HG03442 (cell line): ENCODE results near the gene LRRC37B.
"Not testable (repeated sequence)": the region's sequence is repeated elsewhere in the genome, so short reads cannot be mapped to it uniquely, and the experiment has no call there.

Source experiments
- ATAC-seq: cut with Tn5 transposase; IDR thresholded peaks from one replicate; pipeline ENCODE4 v1.9.1; 2021; ENCODE audit warnings: mild to moderate bottlenecking, moderate library complexity; ENCODE audit not compliant: unreplicated experiment

LRRC37B gene

DNA sequence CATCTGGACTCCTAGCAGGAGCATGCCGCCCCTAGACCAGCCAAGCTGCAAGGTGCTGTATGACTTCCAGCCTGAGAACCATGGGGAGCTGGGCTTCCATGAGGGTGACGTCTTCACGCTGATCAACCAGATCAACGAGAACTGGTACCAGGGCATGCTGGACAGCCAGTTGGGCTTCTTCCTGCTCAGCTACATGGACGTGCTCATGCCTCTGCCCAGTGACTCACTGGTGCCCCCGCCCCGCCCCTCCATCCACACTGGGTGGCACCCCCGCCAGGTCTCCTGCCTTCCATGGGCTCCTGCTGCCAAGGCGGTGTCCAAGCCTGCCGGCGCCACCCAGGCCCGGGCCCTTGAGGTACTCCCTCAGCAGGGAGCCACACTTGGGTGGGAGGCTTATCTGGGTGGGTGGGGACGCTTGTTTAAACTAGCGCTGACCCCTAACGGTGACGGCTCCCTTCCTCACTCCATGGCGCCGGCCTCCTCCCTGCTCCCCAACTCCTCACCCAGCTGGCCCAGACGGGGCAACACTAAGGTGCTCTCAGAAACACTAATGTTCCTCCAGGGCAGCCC lies 34.2 kb downstream of the LRRC37B start:
- ATAC-seq = not testable (repeated sequence)

GRCh38 chr17:32042266-32042665 lies 35.1 kb downstream of the LRRC37B start:
- not testable (repeated sequence) for ATAC-seq

DNA sequence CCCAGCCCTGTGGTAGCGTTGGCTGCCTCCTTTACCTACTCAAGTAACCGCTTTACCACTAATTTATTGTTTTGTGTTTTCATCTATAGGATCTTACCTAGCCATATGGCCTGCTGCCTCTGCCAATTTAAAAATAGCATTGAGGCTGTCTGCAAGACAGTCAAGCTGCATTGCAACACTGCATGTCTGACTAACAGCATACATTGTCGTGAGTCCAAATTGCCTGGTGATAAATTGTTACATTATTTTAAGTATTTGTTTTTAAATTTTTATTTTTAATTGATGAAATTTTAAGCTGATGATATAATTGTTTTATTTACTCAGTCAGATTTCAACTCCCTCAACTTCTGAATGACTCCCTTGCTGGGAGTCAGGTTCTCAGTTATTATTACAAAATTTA lies 38.4 kb downstream of the LRRC37B start:
- ATAC-seq = not testable (repeated sequence)

DNA sequence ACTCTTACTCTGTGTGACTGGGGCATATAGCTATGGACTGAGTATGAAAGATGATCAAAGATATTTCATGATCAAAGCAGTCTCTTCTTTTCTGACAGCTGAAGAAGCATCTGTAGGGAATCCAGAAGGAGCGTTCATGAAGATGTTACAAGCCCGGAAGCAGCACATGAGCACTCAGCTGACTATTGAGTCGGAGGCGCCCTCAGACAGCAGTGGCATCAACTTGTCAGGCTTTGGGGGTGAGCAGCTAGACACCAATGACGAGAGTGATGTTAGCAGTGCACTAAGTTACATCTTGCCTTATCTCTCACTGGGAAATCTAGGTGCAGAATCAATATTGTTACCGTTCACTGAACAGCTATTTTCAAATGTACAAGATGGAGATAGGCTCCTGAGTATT lies 40.5 kb downstream of the LRRC37B start:
- ATAC-seq = not testable (repeated sequence)

GRCh38 chr17:32054985-32055384 lies 47.8 kb downstream of the LRRC37B start:
- not testable (repeated sequence) for ATAC-seq

- ATAC-seq = not testable (repeated sequence)
These were observed 48.2 kb downstream of the LRRC37B start for GRCh38 chr17:32055425-32055824.

GRCh38 chr17:32056500-32056899 lies 49.3 kb downstream of the LRRC37B start:
- ATAC-seq = not testable (repeated sequence)

DNA sequence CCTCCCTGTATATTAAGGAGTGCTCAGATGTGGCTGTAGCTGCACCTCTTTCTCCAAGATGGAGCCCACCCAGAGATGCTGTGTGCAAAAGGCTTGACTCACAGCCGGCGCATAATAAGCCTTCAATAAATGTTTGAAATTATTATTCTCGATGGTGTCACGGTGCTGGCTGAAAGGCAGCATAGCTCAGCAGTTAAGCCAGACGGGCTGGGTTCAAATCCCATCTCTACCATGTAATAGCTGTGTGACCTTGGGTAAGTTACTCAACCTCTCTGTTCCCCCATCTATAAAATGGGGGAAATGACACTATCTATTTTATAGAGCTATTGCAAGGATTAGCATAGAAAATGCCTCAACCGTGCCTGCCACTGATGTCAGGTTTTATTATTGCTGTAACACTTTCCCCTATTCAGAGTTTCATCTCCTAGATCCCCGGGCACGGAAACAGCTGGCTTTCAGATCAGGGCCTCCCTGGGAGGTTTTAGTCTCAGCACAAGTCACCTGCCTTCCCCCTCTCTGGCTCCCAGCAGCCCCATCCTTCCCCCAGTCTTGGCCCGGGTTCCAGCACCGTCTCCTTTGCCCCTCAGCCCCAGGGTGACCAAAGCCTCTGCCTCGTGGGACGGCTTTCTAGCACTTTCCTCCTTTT lies 50.4 kb downstream of the LRRC37B start:
- not testable (repeated sequence) for ATAC-seq

GRCh38 chr17:32060695-32061094 lies 53.5 kb downstream of the LRRC37B start:
- ATAC-seq = not testable (repeated sequence)

GRCh38 chr17:32061840-32062239 lies 54.7 kb downstream of the LRRC37B start:
- not testable (repeated sequence) for ATAC-seq

DNA sequence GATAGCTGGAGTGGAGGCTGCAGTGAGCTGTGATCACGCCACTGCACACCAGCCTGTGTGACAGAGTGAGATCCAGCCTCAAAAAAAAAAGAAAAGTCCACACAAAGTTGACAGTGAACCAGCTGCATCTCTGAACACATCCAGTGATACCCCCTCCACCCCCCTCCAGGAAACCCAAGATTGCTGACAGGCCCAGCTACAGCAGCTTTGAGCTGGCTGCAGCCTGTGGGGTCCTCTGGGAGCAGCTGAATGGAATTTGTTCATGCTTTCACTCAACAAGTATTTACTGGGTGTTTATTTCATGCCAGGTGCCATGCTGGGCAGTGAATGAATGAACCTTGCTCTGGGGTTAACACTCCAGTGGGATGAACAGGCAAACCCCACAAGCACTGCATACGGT lies 56.9 kb downstream of the LRRC37B start:
- not testable (repeated sequence) for ATAC-seq

- ATAC-seq = not testable (repeated sequence)
These were observed 59.0 kb downstream of the LRRC37B start for GRCh38 chr17:32066123-32066680.

- peak; percentile 76 for ATAC-seq
These were observed 59.9 kb downstream of the LRRC37B start for GRCh38 chr17:32066863-32067642.

- ATAC-seq = not testable (repeated sequence)
These were observed 61.9 kb downstream of the LRRC37B start for GRCh38 chr17:32069067-32069466.

- ATAC-seq = peak; percentile 82
These were observed 64.8 kb downstream of the LRRC37B start for GRCh38 chr17:32071961-32072360.

DNA sequence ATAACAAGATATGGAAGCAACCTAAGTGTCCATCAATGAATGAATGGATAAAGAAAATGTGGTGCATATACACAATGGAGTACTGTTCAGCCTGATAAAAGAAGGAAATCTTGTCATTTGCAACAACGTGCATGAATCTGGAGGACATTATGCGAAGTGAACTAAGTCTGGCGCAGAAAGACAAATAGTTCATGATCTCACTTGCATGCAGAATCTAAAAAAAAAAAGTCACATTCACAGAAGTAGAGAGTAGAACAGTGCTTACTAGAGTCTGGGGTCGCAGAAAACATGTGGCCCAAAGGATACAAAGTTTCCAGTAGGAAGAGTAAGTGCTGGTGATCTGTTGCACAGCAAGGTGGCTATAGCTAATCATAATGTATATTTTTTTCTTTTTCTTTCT lies 65.9 kb downstream of the LRRC37B start:
- not testable (repeated sequence) for ATAC-seq

DNA sequence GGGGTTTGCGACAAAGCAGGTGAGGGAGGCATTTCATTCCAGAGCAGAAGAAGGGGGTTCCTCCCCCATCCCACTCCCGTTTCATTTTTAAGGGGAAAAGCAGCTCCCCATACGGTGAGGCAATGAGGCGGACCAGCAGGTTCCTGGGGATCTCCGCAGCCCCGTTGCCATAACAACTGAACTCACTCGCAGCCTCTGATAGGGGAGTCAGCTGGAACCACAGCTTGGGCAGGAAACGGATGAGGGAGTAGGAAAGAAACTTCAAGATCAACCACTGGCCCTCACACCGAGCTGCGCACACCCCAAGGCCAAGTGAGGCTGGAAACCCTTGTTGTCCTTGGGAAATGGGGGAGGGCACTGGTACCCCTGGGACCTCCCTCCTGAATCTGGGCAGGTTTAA lies 72.6 kb downstream of the LRRC37B start:
- peak; percentile 61 for ATAC-seq

DNA sequence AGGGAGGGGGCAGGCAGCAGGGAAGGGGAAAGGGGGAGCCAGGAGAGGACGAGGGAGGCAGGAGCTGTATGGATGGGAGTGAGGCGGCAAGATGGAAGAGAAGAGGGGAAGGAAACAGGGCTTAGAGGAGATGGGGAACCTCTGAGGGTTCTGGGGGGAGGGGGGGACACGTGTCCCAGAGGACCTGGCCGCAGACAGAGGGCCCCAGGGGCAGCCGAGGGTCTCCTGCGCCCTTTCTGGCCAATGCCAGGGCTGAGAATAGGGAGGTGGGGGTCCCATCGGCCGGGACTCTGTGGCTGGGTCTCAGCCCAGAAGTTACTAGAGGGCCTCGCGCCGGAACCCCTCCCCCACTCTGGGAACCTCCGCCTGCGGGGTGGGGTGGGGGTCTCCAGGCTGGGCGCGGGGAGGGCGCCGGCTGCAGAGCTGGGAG lies 76.4 kb downstream of the LRRC37B start:
- ATAC-seq = not testable (repeated sequence)

DNA sequence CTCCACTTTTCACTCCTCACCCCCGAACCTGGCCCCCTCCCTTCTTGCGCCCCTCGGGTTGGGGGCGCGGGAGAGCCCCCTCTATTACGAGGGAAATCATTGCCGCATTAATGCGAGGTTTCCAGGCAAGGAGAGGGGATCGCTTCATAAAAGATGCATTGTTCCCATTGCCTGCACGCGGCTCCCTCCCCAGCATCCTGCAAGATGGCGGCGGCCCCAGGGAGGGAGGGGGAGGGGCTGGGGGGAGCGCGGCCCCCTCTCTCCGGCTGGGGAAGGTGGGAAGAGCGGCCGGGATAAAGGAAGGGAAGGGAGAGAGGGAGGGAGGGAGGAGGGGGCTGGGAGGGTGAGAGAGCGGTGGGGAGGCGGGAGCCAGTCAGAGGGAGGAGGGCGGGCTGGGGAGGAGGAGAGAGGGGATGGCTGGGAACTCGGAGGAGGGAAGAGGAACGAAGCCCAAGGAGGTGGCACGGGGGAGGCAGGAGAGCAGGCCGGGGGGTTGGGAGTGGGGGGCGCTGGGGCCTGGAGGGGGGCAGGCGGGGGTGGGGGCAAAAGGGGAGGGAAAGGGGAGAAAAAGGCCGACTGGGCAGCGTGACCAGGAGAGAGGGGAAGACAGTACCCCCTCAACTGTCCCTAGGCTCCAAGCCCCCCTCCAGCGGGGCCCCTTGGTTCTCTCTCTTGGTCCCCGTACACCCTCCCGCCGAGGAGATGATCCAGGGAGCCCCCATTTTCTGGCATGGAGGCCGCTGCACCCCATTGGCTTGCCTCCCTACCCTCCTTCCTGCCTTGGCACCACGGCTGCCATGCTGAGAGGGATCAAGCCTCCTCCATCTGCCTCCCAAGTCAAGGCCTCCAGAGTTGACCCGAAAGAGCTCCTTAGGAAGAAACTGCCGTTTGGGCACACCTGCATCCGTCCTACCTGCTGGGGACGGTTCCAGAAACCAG lies 77.1 kb downstream of the LRRC37B start:
- not testable (repeated sequence) for ATAC-seq
